Bronchial epithelial cell (primary cell): Measurements from ENCODE around the gene INO80. TPM values are rescaled to one million over a fixed set of nuclear protein-coding genes. Genes with fewer than 3 reads are reported as not detected.

Experiments used
- DNase-seq: peaks from one replicate; pipeline ENCODE4 v3.0.0-alpha.2; 2010; ENCODE audit warnings: low read depth
- FAIRE-seq: peaks from 2 replicates; lab custom pipeline; 2011; peaks lifted over from hg19 to GRCh38; lab: Jason Lieb, UNC
- H3K27me3 ChIP-seq: 2 replicates; pipeline ENCODE4 v1.5.1; 2011; ENCODE audit warnings: low read length; ENCODE audit not compliant: control insufficient read depth, insufficient read depth
- H3K36me3 ChIP-seq: 2 replicates; pipeline ENCODE4 v1.5.1; 2011; ENCODE audit warnings: low read length; ENCODE audit not compliant: control insufficient read depth, insufficient read depth
- H3K4me3 ChIP-seq: 2 replicates; pipeline ENCODE4 v1.5.1; 2011; ENCODE audit warnings: mild to moderate bottlenecking, low read depth, low read length, control low read depth
- CTCF ChIP-seq: IDR thresholded peaks from 2 replicates; pipeline ENCODE4 v1.5.1; 2011; ENCODE audit warnings: mild to moderate bottlenecking, moderate library complexity, low read length, control low read depth, inconsistent platforms; ENCODE audit not compliant: insufficient read depth, severe bottlenecking
- total RNA-seq: library from RNA; depleted of rRNA; stranded (reverse); fragments of >200 nt; gene quantifications from 2 replicates; pipeline ENCODE4 v1.2.1, GENCODE V29; 2014

The INO80 gene
- total RNA-seq, 1 donor from 2014 or later = 23.7 TPM

GRCh38 chr15:41105348-41106334 lies 10.4 kb downstream of the INO80 start:
- Histone ChIP-seq H3K27me3 (no peaks in the 10 kb centered on the region), H3K36me3 (peaks cover 2% of the 10 kb centered on the region), H3K4me3 (no peak overlapping the region)
- DNase-seq (no peak), FAIRE-seq (no peak)
- TF ChIP-seq CTCF = no peak

GRCh38 chr15:41104234-41104633 lies 11.8 kb downstream of the INO80 start:
- H3K4me3 ChIP-seq = no peak overlapping the region
- no peak for TF ChIP-seq CTCF
- FAIRE-seq (no peak), DNase-seq (peak; percentile 78)
- peaks cover 2% of the 10 kb centered on the region for H3K36me3 ChIP-seq
- H3K27me3 ChIP-seq = no peaks in the 10 kb centered on the region

- Histone ChIP-seq H3K4me3 (no peak overlapping the region), H3K27me3 (no peaks in the 10 kb centered on the region), H3K36me3 (peaks cover 2% of the 10 kb centered on the region)
- FAIRE-seq = no peak
- no peak for DNase-seq
- TF ChIP-seq CTCF = no peak
Measured at GRCh38 chr15:41102854-41103253, 13.2 kb downstream of the INO80 start.

GRCh38 chr15:41096178-41096577 lies 19.9 kb downstream of the INO80 start:
- no peak overlapping the region for H3K4me3 ChIP-seq
- FAIRE-seq (no peak), DNase-seq (no peak)
- no peaks in the 10 kb centered on the region for H3K27me3 ChIP-seq
- no peak for TF ChIP-seq CTCF
- peaks cover 8% of the 10 kb centered on the region for H3K36me3 ChIP-seq

GRCh38 chr15:41085029-41085428 lies 31.1 kb downstream of the INO80 start:
- no peak for FAIRE-seq
- no peak for TF ChIP-seq CTCF
- DNase-seq = no peak
- Histone ChIP-seq H3K36me3 (peaks cover 17% of the 10 kb centered on the region), H3K4me3 (no peak overlapping the region), H3K27me3 (no peaks in the 10 kb centered on the region)
